ENCODE results near the gene TRIM67. TPM values are rescaled to one million over a fixed set of nuclear protein-coding genes. Genes with fewer than 3 reads are reported as not detected.

The TRIM67 gene
- total and polyA plus RNA-seq, 9 of the 15 experiments (the other 6 are each of a cell fraction or from before 2014, with no cell fraction given), result 0.04 to 0.60 (median 0.31) TPM

DNA sequence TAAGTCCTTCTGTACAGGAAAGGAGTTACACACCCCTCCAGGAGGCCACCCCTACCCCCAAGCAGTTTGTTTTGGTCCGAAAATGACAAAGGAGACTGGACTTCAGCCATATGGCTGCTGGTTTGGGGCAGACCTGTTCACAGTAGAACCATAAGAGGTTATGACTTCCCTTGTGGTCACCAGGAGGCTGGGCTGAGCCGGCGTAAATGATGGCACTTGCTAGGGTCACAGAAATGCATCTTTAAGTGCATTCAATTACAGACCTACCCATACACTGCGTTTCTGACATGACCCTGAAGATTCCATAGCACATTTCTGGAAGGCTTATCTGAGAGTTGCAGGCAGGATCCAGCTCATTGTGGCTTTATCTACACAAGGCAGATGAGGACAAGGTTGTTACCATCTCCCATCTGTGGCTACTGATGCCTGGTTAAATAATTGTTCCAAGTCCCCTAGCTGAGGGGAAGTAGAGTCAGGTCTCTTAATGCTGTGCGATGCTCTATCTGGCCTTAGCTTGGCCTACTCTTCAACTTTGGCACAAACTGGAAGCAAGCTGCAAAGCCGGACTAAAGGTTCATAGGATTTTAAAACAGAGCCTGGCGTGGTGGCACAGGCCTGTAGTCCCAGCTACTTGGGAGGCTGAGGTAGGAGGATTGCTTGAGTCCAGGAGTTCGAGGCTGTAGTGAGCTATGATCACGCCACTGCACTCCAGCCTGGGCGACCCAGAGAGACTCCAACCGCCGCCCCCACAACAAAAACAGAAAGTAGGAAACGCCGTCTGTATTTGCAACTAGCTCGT is 1.7 kb upstream of the TRIM67 start (continued):
- TF ChIP-seq, protein P1, sequence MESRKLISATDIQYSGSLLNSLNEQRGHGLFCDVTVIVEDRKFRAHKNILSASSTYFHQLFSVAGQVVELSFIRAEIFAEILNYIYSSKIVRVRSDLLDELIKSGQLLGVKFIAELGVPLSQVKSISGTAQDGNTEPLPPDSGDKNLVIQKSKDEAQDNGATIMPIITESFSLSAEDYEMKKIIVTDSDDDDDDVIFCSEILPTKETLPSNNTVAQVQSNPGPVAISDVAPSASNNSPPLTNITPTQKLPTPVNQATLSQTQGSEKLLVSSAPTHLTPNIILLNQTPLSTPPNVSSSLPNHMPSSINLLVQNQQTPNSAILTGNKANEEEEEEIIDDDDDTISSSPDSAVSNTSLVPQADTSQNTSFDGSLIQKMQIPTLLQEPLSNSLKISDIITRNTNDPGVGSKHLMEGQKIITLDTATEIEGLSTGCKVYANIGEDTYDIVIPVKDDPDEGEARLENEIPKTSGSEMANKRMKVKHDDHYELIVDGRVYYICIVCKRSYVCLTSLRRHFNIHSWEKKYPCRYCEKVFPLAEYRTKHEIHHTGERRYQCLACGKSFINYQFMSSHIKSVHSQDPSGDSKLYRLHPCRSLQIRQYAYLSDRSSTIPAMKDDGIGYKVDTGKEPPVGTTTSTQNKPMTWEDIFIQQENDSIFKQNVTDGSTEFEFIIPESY (CRISPR knock-in tag; IDR thresholded peaks at IDR 0.05), result 0 out of 2 replicates have a peak, but pooled peaks have one; percentile 5
- no peak for TF ChIP-seq SNIP1 (IDR thresholded peaks at IDR 0.05; ENCODE audit: low read depth)
- TF ChIP-seq ETV1 (tag; conservative IDR thresholded peaks at IDR 0.05; ENCODE audit: low read depth), result peak; percentile 80
- TF ChIP-seq MCM2 (IDR thresholded peaks at IDR 0.05; ENCODE audit: low read depth), result no peak
- TF ChIP-seq RREB1 (CRISPR knock-in tag; IDR thresholded peaks at IDR 0.05), result no peak; the same call in 1 of the 2 replicates
- peak; percentile 90 for TF ChIP-seq NEUROD1 (IDR thresholded peaks at IDR 0.05; ENCODE audit: borderline replicate concordance, low read depth, low read length, partially characterized antibody)
- TF ChIP-seq, protein P2, sequence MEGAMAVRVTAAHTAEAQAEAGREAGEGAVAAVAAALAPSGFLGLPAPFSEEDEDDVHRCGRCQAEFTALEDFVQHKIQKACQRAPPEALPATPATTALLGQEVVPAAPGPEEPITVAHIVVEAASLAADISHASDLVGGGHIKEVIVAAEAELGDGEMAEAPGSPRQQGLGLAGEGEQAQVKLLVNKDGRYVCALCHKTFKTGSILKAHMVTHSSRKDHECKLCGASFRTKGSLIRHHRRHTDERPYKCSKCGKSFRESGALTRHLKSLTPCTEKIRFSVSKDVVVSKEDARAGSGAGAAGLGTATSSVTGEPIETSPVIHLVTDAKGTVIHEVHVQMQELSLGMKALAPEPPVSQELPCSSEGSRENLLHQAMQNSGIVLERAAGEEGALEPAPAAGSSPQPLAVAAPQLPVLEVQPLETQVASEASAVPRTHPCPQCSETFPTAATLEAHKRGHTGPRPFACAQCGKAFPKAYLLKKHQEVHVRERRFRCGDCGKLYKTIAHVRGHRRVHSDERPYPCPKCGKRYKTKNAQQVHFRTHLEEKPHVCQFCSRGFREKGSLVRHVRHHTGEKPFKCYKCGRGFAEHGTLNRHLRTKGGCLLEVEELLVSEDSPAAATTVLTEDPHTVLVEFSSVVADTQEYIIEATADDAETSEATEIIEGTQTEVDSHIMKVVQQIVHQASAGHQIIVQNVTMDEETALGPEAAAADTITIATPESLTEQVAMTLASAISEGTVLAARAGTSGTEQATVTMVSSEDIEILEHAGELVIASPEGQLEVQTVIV (CRISPR knock-in tag; IDR thresholded peaks at IDR 0.05; ENCODE audit: borderline replicate concordance), result no peak
- TF ChIP-seq BRF2 (IDR thresholded peaks at IDR 0.05; ENCODE audit: borderline replicate concordance, insufficient read depth, insufficient read length), result no peak
- TF ChIP-seq, protein P3, sequence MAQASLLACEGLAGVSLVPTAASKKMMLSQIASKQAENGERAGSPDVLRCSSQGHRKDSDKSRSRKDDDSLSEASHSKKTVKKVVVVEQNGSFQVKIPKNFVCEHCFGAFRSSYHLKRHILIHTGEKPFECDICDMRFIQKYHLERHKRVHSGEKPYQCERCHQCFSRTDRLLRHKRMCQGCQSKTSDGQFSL (CRISPR knock-in tag; IDR thresholded peaks at IDR 0.05), result 0 out of 2 replicates have a peak, but pooled peaks have one; percentile 33
- TF ChIP-seq, protein P3 (tag; IDR thresholded peaks at IDR 0.05), result no peak
- no peak for TF ChIP-seq CCAR2 (IDR thresholded peaks at IDR 0.05; ENCODE audit: low read depth, low read length)
- TF ChIP-seq CEBPB (tag; IDR thresholded peaks at IDR 0.05), result no peak
- TF ChIP-seq SRSF3 (IDR thresholded peaks at IDR 0.05; ENCODE audit: insufficient read depth, low read length), result no peak

Measured in K562 (cell line).